K562 (cell line): ENCODE results near the gene TBXA2R. TPM values are rescaled to one million over a fixed set of nuclear protein-coding genes. Genes with fewer than 3 reads are reported as not detected.

ENCODE experiments used
- BRD4 ChIP-seq: fragments of 200-600 bp; sonication (generic); IDR thresholded peaks from 2 replicates; pipeline ENCODE4 v1.6.1; 2017; ENCODE audit warnings: inconsistent platforms
- CUX1 ChIP-seq: fragments of 200-800 bp; sonication (Bioruptor generic); IDR thresholded peaks from 2 replicates; pipeline ENCODE4 v1.6.1; 2016; ENCODE audit warnings: missing genetic modification characterization, missing compliant biosample characterization
- ETV5 ChIP-seq: sonication (generic); formaldehyde crosslinking; IDR thresholded peaks from 2 replicates; pipeline ENCODE4 v1.4.0; 2020; ENCODE audit warnings: low read depth, mild to moderate bottlenecking, missing genetic modification reagents
- NR1H2 ChIP-seq: sonication (generic); formaldehyde crosslinking; IDR thresholded peaks from 2 replicates; pipeline ENCODE4 v1.4.0; 2020; ENCODE audit warnings: mild to moderate bottlenecking, missing genetic modification reagents
- TRIM24 ChIP-seq, 2 experiments: fragments of 450-650 bp; IDR thresholded peaks; 2 replicates each; pipeline ENCODE4 v1.6.1; 2016
- USF1 ChIP-seq: sonication (generic); formaldehyde crosslinking; IDR thresholded peaks from 2 replicates; pipeline ENCODE4 v1.9.0; 2022; ENCODE audit warnings: mild to moderate bottlenecking, missing genetic modification reagents
- ZBTB40 ChIP-seq, 2 experiments: fragments of 450-650 bp in 1 of 2; sonication (generic) in 1 of 2; formaldehyde crosslinking in 1 of 2; IDR thresholded peaks; 2 replicates each; pipeline versions ENCODE4 v1.7.1 to v1.9.0; 2016 to 2022; ENCODE audit warnings: inconsistent platforms in 1 of 2, mild to moderate bottlenecking in 1 of 2, missing genetic modification reagents in 1 of 2
- ZNF639 ChIP-seq, 2 experiments: fragments of 200-800 bp in 1 of 2; sonication (Bioruptor generic) in 1 of 2; sonication (generic) in 1 of 2; formaldehyde crosslinking in 1 of 2; IDR thresholded peaks in 1 of 2; conservative IDR thresholded peaks in 1 of 2; 2 replicates each; pipeline versions ENCODE4 v1.5.0 to v1.6.1; 2016 to 2020; ENCODE audit warnings: missing compliant biosample characterization in 1 of 2, missing genetic modification characterization in 1 of 2, missing genetic modification reagents in 1 of 2
- ZNF76 ChIP-seq: fragments of 250-450 bp; sonication (Bioruptor Pico); IDR thresholded peaks from 2 replicates; pipeline ENCODE4 v1.4.0; 2020; ENCODE audit warnings: mild to moderate bottlenecking, moderate library complexity, borderline replicate concordance
- polyA plus RNA-seq, 8 experiments: library from polyadenylated mRNA; depleted of rRNA in 4 of 8; stranded (reverse) in 5 of 8; unstranded in 3 of 8; fragments of >200 nt; fragmentation: Nextera tagmentation in 2 of 8; fragmentation: Illumina TruSeq in 1 of 8; extraction: Ambion mirVana in 2 of 8; extraction: Trizol in 1 of 8; gene quantifications; 2 replicates each; pipeline versions ENCODE4 v1.2.1 to v1.2.3, GENCODE V29; 2011 to 2014; ENCODE audit warnings: inconsistent platforms in 1 of 8, missing spikeins in 1 of 8
- total RNA-seq, 7 experiments: library from RNA; depleted of rRNA in 6 of 7; stranded (reverse); fragments of >200 nt in 6 of 7; fragmentation: Illumina TruSeq in 2 of 7; extraction: Trizol in 2 of 7; gene quantifications; 2 replicates each; pipeline versions ENCODE4 v1.2.1 to v1.2.3, GENCODE V29; 2011 to 2021; ENCODE audit warnings: low replicate concordance in 1 of 7

Gene TBXA2R
- total and polyA plus RNA-seq, 9 of the 15 experiments (the other 6 are each of a cell fraction or from before 2014, with no cell fraction given), result 1.5 to 24.0 (median 2.8) TPM

GRCh38 chr19:3556423-3556977, 50.2 kb downstream of the TBXA2R start (continued):
- no peak for TF ChIP-seq CUX1
- TF ChIP-seq ZBTB40 (IDR thresholded peaks at IDR 0.05), result 0 out of 2 replicates have a peak, but pooled peaks have one; percentile 39
- no peak for TF ChIP-seq ZBTB40 (CRISPR knock-in tag; IDR thresholded peaks at IDR 0.05)
- no peak for TF ChIP-seq ZNF76 (CRISPR knock-in tag)
- no peak for TF ChIP-seq TRIM24 (IDR thresholded peaks at IDR 0.05)
- no peak for TF ChIP-seq ETV5 (CRISPR knock-in tag)
- 0 out of 4 replicates have a peak, but pooled peaks of 1 of the 2 experiments have one; percentile 30 for TF ChIP-seq ZNF639 (CRISPR knock-in tag; conservative IDR thresholded peaks at IDR 0.05 in 1 of 2, IDR thresholded peaks at IDR 0.05 in 1 of 2)
- no peak for TF ChIP-seq NR1H2
- TF ChIP-seq BRD4, result no peak
- no peak for TF ChIP-seq USF1
